GM19467 (cell line): ENCODE results near the gene ZFYVE28.

Experiments used
- ATAC-seq: cut with Tn5 transposase; IDR thresholded peaks from one replicate; pipeline ENCODE4 v1.9.1; 2021; ENCODE audit warnings: mild to moderate bottlenecking, moderate library complexity; ENCODE audit not compliant: unreplicated experiment

The ZFYVE28 gene

DNA sequence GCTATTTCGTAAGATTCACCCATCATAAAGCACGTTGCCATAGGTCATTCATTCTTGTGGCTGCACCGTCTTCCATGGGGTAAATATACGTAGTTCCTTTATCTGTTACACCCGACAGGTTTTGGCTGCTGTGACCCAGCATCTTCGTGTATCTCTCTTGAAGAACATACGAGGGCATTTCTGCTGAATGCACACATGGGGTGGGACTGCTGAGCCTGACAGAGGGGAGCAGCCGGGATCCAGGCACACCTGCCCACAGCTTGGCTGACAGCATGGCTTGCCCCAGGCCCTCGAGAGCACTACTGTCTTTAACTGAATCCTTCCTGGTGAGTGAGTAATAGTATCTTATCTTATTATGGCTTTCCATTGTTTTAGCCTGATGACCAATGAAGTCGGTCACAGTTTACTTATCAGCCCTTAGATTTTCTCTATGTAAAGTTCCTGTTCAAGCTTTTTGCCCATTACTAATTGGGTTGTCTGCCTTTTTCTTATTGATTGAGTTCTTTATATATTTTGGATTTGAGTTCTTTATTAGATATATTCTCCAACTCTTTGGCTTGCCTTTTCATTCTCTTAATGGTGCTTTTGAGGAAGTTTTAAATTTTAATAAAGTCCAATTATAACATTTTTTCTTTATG lies 111.6 kb downstream of the ZFYVE28 start:
- no peak for ATAC-seq

DNA sequence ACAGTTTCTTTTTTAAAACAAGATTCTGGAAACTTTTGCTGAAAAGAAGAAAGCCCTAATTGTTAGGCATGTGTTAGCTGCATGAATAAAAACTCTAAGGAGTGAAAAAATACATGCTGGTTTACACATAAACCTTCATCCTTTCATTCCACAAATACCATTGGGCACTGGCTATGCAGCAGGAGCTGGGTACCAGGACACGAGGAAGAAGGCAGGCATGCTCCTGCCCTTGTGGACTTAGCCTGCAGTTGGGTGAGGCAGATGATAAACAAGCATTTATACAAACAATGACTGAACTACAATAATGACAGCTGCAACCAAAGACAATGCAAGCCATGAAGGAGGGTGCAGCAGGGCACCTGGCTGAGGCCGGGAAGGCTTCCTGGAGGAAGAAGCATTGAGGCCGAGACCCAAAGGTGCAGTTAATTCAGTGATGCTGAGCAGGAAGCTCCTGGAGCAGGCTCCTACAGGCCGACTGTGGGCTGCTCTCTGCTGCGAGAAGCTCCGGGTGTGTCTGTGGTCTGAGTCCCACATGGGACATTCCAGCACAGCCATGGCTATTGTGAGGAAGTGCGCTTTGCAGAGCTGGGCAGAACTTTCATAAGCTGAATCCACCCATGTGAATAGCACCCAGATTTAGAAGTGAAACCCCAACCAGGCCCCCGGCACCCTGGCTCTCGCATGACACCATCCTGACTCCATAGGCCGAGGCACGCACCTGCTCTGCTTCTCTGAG lies 112.5 kb downstream of the ZFYVE28 start:
- ATAC-seq, result no peak

DNA sequence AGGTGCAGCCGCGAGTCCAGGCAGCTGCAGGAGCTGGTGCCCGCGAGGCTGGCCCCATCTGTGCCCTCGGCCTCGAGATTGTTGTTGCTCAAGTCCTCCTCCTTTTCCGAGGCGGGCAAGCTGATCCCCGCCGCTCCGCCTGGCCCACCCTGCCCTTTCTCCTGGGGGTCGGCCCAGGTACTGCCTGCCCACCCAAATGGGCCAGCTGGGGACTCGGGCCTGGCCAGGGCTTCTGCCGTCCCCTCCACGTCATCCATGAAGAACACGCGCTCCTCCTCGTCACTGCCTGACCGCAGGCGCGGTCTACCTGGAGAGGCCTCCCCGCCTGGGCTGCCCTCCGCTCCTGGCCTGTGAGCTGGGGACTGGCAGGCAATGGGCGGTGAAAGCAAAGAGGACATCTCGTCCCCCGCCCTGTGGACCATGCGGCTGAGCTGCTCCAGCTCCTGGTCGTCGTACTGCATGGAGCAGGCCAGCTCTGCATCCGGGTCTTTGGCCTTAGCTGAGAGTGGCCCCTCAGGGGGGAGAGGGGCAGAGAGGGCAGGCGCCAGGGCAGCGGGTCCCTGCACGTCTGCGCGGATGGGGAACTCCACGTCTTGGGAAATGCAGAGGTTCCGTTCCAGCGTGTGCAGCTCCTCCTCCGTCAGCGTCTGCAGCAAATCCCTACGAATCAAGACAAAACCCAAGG lies 113.4 kb downstream of the ZFYVE28 start:
- ATAC-seq, result no peak

DNA sequence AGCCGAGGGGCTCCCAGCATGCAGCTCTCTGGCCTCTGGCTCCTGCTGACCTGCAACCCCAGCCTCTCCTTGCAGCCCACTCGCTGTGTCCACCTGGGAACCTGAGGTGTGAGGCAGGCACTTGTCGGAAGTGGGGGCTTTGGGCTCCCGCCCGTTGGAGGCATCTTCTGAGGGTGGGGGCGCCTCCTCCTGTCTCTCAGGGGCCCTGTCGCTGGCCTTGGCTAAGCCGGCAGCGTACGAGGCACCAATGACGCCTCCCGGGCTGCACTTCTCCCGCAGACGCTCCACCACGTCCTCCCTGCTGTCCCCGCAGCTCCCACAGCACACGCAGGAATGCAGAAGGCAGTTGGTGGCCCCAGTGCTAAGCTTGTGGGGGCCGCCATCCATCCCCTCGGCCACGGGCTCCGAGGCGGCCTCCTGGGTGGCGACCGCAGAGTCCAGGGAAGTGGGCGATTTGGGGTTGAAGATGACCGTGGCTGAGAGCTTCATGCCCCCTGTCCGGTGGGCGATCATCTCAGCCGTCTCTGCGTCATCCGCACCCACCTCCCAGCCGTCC lies 114.0 kb downstream of the ZFYVE28 start:
- no peak for ATAC-seq

DNA sequence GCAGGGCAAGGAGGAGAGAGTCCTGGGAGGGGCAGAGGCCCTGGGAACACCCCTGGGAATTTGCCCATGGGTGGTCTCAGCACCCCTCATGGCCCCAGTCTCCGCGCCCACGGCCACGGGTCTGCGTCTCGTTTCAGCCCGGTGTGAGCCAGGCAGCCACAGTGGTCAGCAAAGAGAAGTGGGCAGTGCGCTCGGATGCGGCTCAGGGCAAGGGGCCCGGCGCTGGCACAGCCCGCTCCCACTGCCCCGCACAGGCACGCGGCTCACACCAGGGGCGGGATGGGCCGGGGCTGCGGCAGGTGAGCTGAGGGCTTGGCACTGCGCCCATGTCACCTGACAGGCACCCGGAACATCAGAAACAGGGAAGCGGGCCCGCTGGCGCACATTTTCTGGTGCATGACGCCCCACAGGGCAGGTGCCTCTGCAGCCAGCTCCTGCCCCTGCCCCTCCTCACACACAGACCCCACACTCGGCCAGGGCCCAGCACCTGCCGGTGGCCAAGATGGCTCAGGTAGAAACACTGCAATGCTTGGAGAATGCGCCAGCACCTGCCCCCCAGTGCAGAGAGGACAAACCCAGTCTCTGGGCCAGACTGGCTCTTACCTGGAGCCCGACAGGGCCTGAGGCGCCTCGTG lies 114.6 kb downstream of the ZFYVE28 start:
- no peak for ATAC-seq

DNA sequence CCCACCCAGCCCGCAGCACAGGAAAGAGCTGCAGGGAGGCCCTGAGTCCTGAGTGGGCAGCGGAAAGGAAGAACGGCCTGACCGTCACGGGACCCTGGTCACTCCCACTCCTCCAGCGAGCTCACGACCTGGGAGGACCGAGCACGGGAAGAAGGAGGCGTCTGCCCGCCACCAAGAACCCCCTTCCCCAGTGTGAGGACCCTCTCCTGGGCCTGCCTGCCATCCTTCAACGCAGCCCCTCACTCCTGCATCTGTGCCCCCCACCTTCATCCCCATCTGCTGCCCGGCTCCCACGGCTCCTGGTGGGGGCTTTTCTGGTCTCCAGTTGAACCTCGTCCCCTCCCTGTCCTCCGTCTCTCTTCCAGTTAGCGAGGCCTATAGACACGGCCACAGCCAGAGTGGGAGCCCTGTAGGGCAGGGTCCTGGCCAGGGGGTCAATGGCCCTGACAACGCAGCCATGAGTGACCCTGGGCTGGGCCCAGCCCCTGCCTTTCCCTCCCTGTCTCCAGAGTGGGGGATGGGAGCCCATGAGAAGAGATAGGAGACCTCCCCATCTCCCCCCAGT lies 115.2 kb downstream of the ZFYVE28 start:
- no peak for ATAC-seq

DNA sequence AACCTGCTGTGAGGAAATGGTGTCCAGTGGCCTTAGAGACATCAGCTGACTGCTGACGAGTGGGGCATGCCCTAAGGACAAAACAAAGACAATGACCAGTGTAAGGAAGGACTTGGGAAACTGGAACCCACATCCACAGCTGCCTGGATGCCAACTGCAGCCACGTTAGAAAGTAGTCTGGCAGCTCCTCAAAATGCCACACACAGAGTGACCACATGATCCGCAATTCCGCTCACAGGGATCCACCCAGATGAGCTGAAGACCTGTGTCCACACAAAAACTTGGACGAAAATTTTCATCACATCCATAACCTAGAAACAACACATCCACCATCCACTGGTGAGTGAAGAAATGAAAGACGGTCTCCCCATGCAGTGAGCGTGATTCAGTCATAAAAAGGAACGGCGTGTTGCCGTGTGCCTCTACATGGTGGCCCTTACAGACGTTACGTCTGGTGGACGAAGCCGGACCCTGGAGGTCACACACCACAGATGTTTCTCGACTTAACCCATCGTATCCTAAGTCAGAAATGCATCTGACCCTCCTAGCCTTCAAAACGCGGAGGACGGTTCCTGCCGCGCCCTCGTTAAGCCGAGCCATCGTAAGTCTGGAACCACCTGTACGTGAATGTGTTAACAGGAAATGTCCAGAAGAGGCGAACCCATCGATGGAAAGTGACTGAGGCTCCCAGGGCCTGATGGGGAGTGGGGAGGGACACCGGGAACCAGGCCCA lies 115.9 kb downstream of the ZFYVE28 start:
- ATAC-seq, result no peak

DNA sequence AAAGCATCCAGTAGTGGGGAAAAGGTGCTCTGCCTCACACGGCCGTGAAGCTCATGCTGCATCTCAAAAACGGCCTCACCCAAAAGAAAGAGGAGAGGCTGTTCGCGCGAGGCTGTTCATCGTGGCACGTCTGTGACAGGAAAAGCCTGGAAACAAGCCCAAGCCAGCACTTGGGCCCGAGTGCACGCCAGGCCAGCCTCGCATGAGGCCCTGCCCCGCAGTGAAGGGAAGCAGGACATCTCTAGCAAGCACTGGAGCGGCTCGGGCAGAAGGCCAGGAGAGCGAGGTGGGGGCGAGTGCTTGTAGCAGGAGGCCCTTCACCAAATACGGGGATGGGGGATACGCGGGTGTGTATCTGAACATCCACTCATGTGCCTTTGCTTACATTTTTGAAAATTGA lies 116.6 kb downstream of the ZFYVE28 start:
- ATAC-seq, result no peak

DNA sequence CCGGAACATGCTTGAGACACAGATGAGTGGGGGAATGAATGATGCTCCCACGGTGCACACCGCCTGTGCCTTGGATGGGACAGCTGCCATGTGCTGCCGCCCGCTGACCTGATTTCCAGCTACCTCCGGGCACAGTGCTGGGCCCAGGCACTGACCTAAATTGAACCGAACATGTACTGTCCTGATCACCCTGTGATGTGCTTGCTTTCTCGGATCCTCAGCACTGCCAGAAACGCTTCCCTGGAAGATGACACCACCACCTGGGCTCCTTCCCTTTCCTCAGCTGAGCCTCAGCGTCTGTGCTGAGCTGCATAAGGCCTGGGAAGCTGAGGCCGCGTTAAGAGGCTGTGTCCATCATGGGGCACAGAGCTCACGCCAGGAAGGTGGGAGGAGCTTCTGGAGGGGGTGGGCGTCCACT lies 117.2 kb downstream of the ZFYVE28 start:
- ATAC-seq, result no peak

DNA sequence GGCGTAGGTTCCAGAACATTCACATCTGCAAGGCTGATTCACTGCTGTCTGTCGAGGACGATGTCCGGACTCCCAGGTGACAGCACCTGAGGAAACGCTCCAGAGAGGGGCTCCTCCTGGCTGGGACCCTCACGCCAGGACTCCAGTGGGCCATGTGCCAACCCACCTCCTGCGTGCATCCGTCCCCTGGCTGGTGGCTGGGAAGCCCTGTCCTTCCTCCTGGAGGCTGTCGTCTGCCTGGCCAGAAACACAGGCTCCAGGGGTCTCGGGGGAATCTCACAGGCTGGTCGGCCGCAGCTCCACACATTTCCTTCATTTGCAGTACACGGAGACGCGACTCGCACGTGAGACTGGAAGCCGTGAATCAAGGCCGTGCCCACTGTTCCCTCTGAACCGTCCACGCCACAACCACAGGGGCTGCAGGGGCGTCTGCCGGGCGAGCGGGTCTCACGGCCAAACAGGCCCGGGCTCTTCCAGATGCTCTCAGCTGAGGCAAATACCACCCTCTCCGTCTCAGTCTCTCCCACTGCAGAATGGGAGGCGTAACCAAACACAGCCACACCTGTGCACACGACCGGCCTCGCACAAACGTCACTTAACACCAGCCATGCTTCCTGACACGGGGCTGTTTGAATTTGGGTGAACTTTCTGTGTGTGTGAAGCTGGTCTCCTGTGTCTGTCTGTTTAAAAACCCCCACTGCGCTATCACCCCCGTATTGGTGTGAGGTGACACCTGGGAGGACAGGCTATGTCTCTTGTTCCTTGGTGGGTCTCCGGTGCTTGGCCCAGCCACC lies 117.8 kb downstream of the ZFYVE28 start:
- ATAC-seq, result no peak

DNA sequence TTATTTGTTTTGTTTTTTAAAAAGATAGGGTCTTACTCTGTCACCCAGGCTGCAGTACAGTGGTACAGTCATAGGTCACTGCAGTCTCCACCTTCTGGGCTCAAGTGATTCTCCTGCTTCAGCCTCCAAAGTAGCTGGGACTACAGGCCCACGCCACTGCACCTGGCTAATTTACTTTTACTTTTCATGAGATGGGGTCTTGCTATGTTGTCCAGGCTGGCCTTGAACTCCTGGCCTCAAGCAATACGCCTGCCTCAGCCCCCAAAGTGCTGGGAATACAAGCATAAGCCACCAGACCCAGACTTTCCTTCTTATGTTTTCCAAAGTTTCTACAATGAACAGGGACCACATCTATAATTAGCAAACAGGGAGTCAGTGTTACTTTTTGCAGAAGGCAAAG lies 118.7 kb downstream of the ZFYVE28 start:
- ATAC-seq, result no peak

DNA sequence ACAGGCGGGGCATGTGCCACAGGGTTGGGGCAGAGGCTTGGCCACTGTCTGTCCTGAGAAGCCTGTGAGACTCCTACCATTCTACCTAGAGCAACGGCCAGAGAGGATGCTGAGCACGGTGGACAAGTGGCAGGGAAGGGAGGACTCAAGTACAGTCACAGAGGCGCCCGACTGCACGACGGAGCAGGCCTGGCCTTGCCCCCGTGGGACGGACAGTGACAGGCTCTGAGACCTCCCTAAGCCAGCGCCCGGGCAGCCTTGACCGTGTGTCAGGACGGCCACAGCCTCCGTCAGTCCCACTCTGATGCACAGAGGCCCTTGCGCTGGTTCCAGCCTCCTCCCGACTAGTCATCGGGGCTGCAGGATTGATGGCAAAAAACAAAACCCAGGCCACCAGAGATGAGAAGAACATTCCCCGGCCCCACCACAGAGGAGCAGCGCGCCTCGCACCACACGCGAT lies 119.9 kb downstream of the ZFYVE28 start:
- no peak for ATAC-seq

DNA sequence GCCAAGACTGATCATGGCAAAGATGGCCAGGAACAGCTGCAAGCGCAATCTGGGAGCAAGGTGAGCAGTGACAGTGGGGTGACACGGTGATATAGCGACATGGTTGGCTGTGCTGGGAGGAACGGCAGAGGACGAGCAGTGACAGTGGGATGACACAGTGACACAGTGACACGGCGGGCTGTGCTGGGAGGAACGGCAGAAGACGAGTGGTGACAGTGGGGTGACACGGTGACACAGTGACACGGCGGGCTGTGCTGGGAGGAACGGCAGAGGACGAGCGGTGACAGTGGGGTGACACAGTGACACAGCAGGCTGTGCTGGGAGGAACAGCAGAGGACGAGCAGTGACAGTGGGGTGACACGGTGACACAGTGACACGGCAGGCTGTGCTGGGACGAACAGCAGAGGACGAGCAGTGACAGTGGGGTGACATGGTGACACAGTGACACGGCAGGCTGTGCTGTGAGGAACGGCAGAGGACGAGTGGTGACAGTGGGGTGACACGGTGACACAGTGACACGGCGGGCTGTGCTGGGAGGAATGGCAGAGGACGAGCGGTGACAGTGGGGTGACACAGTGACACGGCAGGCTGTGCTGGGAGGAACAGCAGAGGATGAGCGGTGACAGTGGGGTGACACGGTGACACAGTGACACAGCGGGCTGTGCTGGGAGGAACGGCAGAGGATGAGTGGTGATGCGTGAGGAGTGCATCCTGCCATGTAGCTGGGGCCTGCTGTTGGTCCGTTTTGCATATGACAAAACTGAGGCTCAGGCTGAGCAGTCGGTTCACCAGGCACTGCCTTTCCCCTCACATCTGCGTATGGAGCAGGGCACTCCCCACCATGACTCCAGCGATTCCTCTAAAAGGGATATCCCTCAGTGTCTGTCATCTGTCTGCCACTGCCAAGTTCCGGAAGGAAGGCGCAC lies 120.6 kb downstream of the ZFYVE28 start:
- ATAC-seq, result no peak

DNA sequence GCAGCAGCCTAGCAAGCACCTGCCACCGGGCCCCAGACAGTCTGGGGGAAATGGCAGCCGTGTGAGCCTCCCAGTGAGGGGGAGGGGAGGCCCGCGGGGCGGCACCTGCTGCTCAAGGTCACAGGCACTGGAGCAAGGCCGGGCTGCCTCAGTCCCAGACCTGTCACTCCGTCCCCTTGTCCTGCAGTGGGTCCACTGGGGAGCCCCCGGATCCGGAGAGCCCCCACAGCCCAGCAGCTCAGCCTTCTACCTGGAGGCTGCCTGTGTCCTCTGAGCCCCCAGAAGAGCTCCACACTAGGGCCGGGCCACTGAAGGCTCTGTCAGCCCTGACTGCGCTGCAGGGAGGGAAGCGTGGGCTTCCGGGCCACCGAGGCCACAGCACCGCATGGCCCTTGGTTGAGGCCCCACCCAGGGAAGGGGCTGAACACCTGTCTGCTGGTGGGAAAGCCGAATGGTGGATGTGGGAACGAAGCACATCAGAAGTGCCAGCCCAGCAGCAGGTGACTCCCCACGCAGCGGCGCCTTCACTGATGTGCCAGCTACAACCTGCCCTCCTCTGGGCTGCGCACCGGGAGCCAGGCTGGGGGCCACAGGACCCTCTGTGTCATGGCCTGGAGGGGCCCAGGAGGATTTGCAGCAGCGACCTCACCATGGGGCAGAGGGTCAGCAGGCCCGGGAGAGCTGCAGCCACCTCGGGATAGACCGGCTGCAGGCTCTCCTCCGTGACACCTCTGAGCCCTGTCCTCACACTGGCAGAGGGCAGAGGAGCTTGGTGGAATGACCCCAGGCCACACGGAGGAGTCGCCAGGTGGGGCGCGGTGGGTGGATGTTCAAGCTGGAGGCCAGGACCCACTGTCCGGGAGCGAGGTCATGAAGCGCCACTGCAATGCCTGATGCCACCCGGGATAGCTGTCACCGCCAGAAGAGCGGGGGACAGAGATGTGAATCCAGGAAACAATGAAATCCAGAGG lies 121.5 kb downstream of the ZFYVE28 start:
- no peak for ATAC-seq

DNA sequence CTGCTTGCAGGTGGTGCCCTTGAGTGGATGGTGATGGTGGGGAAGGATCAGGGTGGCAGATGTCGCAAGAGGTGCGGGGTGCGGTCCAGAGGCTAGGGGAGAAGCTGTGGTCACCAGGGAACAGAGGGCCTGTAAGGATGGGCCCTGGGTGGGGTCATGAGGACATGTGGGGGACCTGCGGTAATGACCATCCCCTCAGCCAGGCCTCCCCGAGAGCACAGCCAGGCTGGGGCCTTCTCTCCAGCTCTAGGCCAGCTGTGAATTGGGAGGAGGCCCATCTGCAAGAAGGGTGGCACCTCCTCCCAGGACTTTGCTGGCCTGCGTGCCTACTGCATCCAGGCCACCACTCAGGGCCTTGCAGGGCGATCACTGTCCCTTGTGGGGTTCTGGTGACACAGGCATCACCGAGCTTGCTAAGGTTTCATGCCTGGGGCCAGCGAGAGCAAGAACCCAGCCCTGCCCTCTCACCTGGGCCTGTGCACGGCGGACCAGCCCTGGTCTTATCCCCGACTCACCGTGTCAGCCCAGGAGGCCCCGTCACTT lies 122.5 kb downstream of the ZFYVE28 start:
- ATAC-seq, result no peak

DNA sequence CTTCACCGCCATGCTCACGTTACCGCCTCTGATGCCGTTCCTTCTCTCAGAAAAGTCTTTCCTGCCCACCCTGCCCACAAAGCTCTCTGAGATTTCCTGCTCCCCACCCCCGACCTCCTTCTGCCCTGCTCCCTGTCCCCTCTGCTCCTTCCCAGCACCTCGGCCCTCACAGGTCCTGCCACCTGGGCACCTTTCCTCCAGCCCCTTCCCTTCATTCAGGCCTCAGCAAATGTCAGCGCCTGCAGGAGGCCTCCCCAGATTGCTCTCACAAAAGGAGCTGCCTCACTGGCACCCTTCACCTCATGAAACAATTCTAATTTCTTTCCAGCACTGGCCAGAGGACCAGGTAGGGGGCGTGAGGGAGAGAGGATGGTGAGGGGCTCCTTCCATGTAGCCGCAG lies 122.9 kb downstream of the ZFYVE28 start:
- ATAC-seq, result no peak

DNA sequence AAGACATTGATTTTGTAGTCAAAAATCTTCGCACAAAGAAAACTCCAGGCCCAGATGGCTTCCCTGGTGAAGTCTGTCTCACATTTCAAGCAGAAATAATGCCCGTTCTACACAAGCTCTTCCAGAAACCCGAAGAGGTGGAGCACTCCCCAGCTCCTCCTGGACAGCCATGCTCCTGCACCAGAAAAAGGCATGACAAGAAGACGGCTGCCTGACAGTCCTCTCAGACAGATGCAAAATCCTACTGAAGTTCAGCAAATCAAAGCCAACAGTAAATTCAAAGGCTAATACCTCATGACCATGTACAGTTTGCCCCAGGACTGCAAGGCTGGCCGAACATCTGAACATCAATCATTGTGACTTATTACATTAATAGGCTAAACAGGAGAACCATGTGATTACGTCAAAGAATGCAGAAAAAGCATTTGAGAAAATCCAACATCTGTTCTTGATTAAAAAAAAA lies 125.8 kb downstream of the ZFYVE28 start:
- no peak for ATAC-seq
